Activated naive CD8-positive, alpha-beta T cell treated with anti-CD3 and anti-CD28 coated beads, Interleukin-2, amount 10 ng/mL, durations not matched to agents 7 days and 5 days (primary cell): ENCODE data around the gene KRT27. TPM values are rescaled to one million over a fixed set of nuclear protein-coding genes. Genes with fewer than 3 reads are reported as not detected.

Experiments
- ATAC-seq: fragments of 150-1000 bp; cut with Tn5 transposase; one replicate; pipeline ENCODE4 v1.10.0; 2021; ENCODE audit warnings: low read depth, moderate library complexity
- POLR2A ChIA-PET: fragments of 350-600 bp; sonication (Branson Sonifier 250); formaldehyde crosslinking; loops from one replicate; lab custom pipeline; 2021; ENCODE audit warnings: antibody characterized with exemption; lab: Charles Lee
- DNase-seq: peaks from one replicate; pipeline ENCODE4 v3.0.0; 2021
- H3K27ac Mint-ChIP-seq: one replicate; pipeline ENCODE4 v1.8.0; 2022; ENCODE audit warnings: mild to moderate bottlenecking, mixed read lengths
- H3K27me3 Mint-ChIP-seq: one replicate; pipeline ENCODE4 v1.8.0; 2022; ENCODE audit warnings: mild to moderate bottlenecking, moderate library complexity, mixed read lengths
- H3K36me3 Mint-ChIP-seq: one replicate; pipeline ENCODE4 v1.8.0; 2021; ENCODE audit warnings: mild to moderate bottlenecking, mixed read lengths
- H3K4me1 Mint-ChIP-seq: one replicate; pipeline ENCODE4 v1.8.0; 2021; ENCODE audit warnings: mixed read lengths
- H3K4me3 Mint-ChIP-seq: one replicate; pipeline ENCODE4 v1.8.0; 2022; ENCODE audit warnings: mild to moderate bottlenecking, moderate library complexity, mixed read lengths
- H3K9me3 Mint-ChIP-seq: one replicate; pipeline ENCODE4 v1.8.0; 2021; ENCODE audit warnings: mixed read lengths
- total RNA-seq, 2 experiments: library from RNA; stranded (reverse); gene quantifications; one replicate each; pipeline ENCODE4 v1.2.3, GENCODE V29; 2021

KRT27 gene
- total RNA-seq, 2 experiments from 2014 or later, result not detected

- no peaks in the 10 kb centered on the region for H3K36me3 Mint-ChIP-seq
- H3K27ac Mint-ChIP-seq, result no peak overlapping the region
- H3K9me3 Mint-ChIP-seq, result no peaks in the 10 kb centered on the region
- no peak for DNase-seq
- ATAC-seq, result no peak
- H3K27me3 Mint-ChIP-seq, result peaks cover 31% of the 10 kb centered on the region
- POLR2A ChIA-PET, result no interaction called here
- H3K4me1 Mint-ChIP-seq, result peaks cover 3% of the 10 kb centered on the region
- no peak overlapping the region for H3K4me3 Mint-ChIP-seq
Measured at GRCh38 chr17:40800381-40800780, 18.0 kb upstream of the KRT27 start.

GRCh38 chr17:40799859-40800258 lies 17.5 kb upstream of the KRT27 start, which contains the start of gene KRT28:
Gene KRT28 (minus strand): TSS chr17:40799959. CDS start chr17:40799893, 66 bp downstream.
- DNase-seq (no peak), ATAC-seq (no peak)
- Mint-ChIP-seq H3K9me3 (no peaks in the 10 kb centered on the region), H3K27me3 (peaks cover 26% of the 10 kb centered on the region), H3K27ac (no peak within 1 kb of the TSS), H3K36me3 (no peaks in the 10 kb centered on the region), H3K4me3 (no peak within 1 kb of the TSS), H3K4me1 (peaks cover 3% of the 10 kb centered on the region)
- POLR2A ChIA-PET, result no interaction called here

GRCh38 chr17:40796846-40797245 lies 14.5 kb upstream of the KRT27 start:
- POLR2A ChIA-PET, result no interaction called here
- Mint-ChIP-seq H3K4me3 (no peak overlapping the region), H3K27ac (no peak overlapping the region), H3K9me3 (no peaks in the 10 kb centered on the region), H3K27me3 (peaks cover 24% of the 10 kb centered on the region), H3K4me1 (no peaks in the 10 kb centered on the region), H3K36me3 (no peaks in the 10 kb centered on the region)
- ATAC-seq (no peak), DNase-seq (no peak)

- H3K27me3 Mint-ChIP-seq, result peaks cover 24% of the 10 kb centered on the region
- DNase-seq (no peak), ATAC-seq (no peak)
- H3K27ac Mint-ChIP-seq, result no peak overlapping the region
- no peaks in the 10 kb centered on the region for H3K9me3 Mint-ChIP-seq
- H3K36me3 Mint-ChIP-seq, result no peaks in the 10 kb centered on the region
- POLR2A ChIA-PET, result no interaction called here
- no peaks in the 10 kb centered on the region for H3K4me1 Mint-ChIP-seq
- H3K4me3 Mint-ChIP-seq, result no peak overlapping the region
Measured at GRCh38 chr17:40795019-40795667, 12.8 kb upstream of the KRT27 start.

GRCh38 chr17:40794466-40794865 lies 12.1 kb upstream of the KRT27 start:
- peaks cover 22% of the 10 kb centered on the region for H3K27me3 Mint-ChIP-seq
- POLR2A ChIA-PET, result no interaction called here
- no peaks in the 10 kb centered on the region for H3K4me1 Mint-ChIP-seq
- H3K4me3 Mint-ChIP-seq, result no peak overlapping the region
- no peaks in the 10 kb centered on the region for H3K36me3 Mint-ChIP-seq
- DNase-seq (no peak), ATAC-seq (no peak)
- no peaks in the 10 kb centered on the region for H3K9me3 Mint-ChIP-seq
- H3K27ac Mint-ChIP-seq, result no peak overlapping the region

- DNase-seq (no peak), ATAC-seq (no peak)
- no peaks in the 10 kb centered on the region for H3K9me3 Mint-ChIP-seq
- peaks cover 16% of the 10 kb centered on the region for H3K27me3 Mint-ChIP-seq
- POLR2A ChIA-PET, result no interaction called here
- no peaks in the 10 kb centered on the region for H3K4me1 Mint-ChIP-seq
- no peaks in the 10 kb centered on the region for H3K36me3 Mint-ChIP-seq
- no peak overlapping the region for H3K27ac Mint-ChIP-seq
- H3K4me3 Mint-ChIP-seq, result no peak overlapping the region
Measured at GRCh38 chr17:40793832-40794231, 11.5 kb upstream of the KRT27 start.

GRCh38 chr17:40791787-40792436 lies 9.6 kb upstream of the KRT27 start:
- Mint-ChIP-seq H3K27ac (no peak overlapping the region), H3K9me3 (no peaks in the 10 kb centered on the region), H3K36me3 (no peaks in the 10 kb centered on the region), H3K4me1 (no peaks in the 10 kb centered on the region), H3K4me3 (no peak overlapping the region), H3K27me3 (peaks cover 18% of the 10 kb centered on the region)
- DNase-seq (no peak), ATAC-seq (no peak)
- POLR2A ChIA-PET, result no interaction called here

GRCh38 chr17:40791111-40791510 lies 8.8 kb upstream of the KRT27 start:
- no peaks in the 10 kb centered on the region for H3K36me3 Mint-ChIP-seq
- no peak for DNase-seq
- POLR2A ChIA-PET, result no interaction called here
- H3K4me3 Mint-ChIP-seq, result no peak overlapping the region
- H3K9me3 Mint-ChIP-seq, result no peaks in the 10 kb centered on the region
- H3K27me3 Mint-ChIP-seq, result peaks cover 14% of the 10 kb centered on the region
- no peaks in the 10 kb centered on the region for H3K4me1 Mint-ChIP-seq
- ATAC-seq, result no peak
- no peak overlapping the region for H3K27ac Mint-ChIP-seq

GRCh38 chr17:40779181-40779909 lies 3.0 kb downstream of the KRT27 start:
- no peak for ATAC-seq
- POLR2A ChIA-PET, result no interaction called here
- H3K4me1 Mint-ChIP-seq, result peaks cover 4% of the 10 kb centered on the region
- peak; percentile 42 for DNase-seq
- peaks cover 62% of the 10 kb centered on the region for H3K27me3 Mint-ChIP-seq
- H3K27ac Mint-ChIP-seq, result no peak overlapping the region
- peak overlapping the region; percentile 62 for H3K4me3 Mint-ChIP-seq
- H3K9me3 Mint-ChIP-seq, result no peaks in the 10 kb centered on the region
- no peaks in the 10 kb centered on the region for H3K36me3 Mint-ChIP-seq

GRCh38 chr17:40778461-40778860 lies 3.9 kb downstream of the KRT27 start:
- ATAC-seq (no peak), DNase-seq (no peak)
- H3K36me3 Mint-ChIP-seq, result no peaks in the 10 kb centered on the region
- H3K4me1 Mint-ChIP-seq, result peaks cover 4% of the 10 kb centered on the region
- peaks cover 62% of the 10 kb centered on the region for H3K27me3 Mint-ChIP-seq
- no peak overlapping the region for H3K4me3 Mint-ChIP-seq
- H3K9me3 Mint-ChIP-seq, result no peaks in the 10 kb centered on the region
- POLR2A ChIA-PET, result no interaction called here
- no peak overlapping the region for H3K27ac Mint-ChIP-seq

GRCh38 chr17:40777971-40778370 lies 4.4 kb downstream of the KRT27 start:
- no peaks in the 10 kb centered on the region for H3K36me3 Mint-ChIP-seq
- H3K27ac Mint-ChIP-seq, result no peak overlapping the region
- H3K4me3 Mint-ChIP-seq, result no peak overlapping the region
- H3K4me1 Mint-ChIP-seq, result peaks cover 4% of the 10 kb centered on the region
- H3K27me3 Mint-ChIP-seq, result peaks cover 58% of the 10 kb centered on the region
- POLR2A ChIA-PET, result no interaction called here
- H3K9me3 Mint-ChIP-seq, result no peaks in the 10 kb centered on the region
- DNase-seq, result no peak
- no peak for ATAC-seq

GRCh38 chr17:40777459-40777858 lies 4.9 kb downstream of the KRT27 start:
- Mint-ChIP-seq H3K27me3 (peaks cover 63% of the 10 kb centered on the region), H3K4me1 (peaks cover 4% of the 10 kb centered on the region), H3K27ac (no peak overlapping the region), H3K4me3 (no peak overlapping the region), H3K36me3 (no peaks in the 10 kb centered on the region), H3K9me3 (no peaks in the 10 kb centered on the region)
- ATAC-seq, result no peak
- POLR2A ChIA-PET, result no interaction called here
- no peak for DNase-seq

GRCh38 chr17:40775945-40776344 lies 6.4 kb downstream of the KRT27 start:
- Mint-ChIP-seq H3K27ac (no peak overlapping the region), H3K36me3 (no peaks in the 10 kb centered on the region), H3K27me3 (peaks cover 66% of the 10 kb centered on the region), H3K9me3 (no peaks in the 10 kb centered on the region), H3K4me3 (no peak overlapping the region), H3K4me1 (peaks cover 4% of the 10 kb centered on the region)
- no peak for DNase-seq
- POLR2A ChIA-PET, result no interaction called here
- ATAC-seq, result no peak

- no peaks in the 10 kb centered on the region for H3K36me3 Mint-ChIP-seq
- POLR2A ChIA-PET, result no interaction called here
- ATAC-seq, result no peak
- peaks cover 46% of the 10 kb centered on the region for H3K27me3 Mint-ChIP-seq
- H3K4me3 Mint-ChIP-seq, result no peak within 1 kb of the TSS
- no peak within 1 kb of the TSS for H3K27ac Mint-ChIP-seq
- DNase-seq, result no peak
- no peaks in the 10 kb centered on the region for H3K9me3 Mint-ChIP-seq
- H3K4me1 Mint-ChIP-seq, result no peaks in the 10 kb centered on the region
Measured at GRCh38 chr17:40772101-40772500, 10.2 kb downstream of the KRT27 start, which contains the start of gene KRT26. Gene KRT26 (minus strand): TSS chr17:40772201. CDS start chr17:40772113, 88 bp downstream.
